ENCODE data around the gene PER3.

Gene PER3

GRCh38 chr1:7783826-7784491 lies at the start of gene PER3:
Gene PER3, plus strand, starts transcription at chr1:7784291. Its CDS starts 587 bp downstream, at chr1:7784878.
- Mint-ChIP-seq H3K27ac (no peak within 1 kb of the TSS), H3K4me3 (peak within 1 kb of the TSS; percentile 78), H3K27me3 (ENCODE audit: low read depth, poor library complexity) (peaks cover 3% of the 10 kb centered on the region), H3K4me1 (no peaks in the 10 kb centered on the region), H3K36me3 (ENCODE audit: low read depth) (peaks cover 58% of the 10 kb centered on the region), H3K9me3 (peaks cover 24% of the 10 kb centered on the region)
- TF ChIP-seq CTCF (IDR thresholded peaks at IDR 0.05), result no peak
- DNase-seq, result peak; percentile 96

GRCh38 chr1:7738044-7738443 lies 46.0 kb upstream of the PER3 start:
- Mint-ChIP-seq H3K9me3 (no peaks in the 10 kb centered on the region), H3K27ac (no peak overlapping the region), H3K36me3 (ENCODE audit: low read depth) (peaks cover 34% of the 10 kb centered on the region), H3K4me3 (no peak overlapping the region), H3K4me1 (no peaks in the 10 kb centered on the region), H3K27me3 (ENCODE audit: low read depth, poor library complexity) (peaks cover 3% of the 10 kb centered on the region)
- DNase-seq, result no peak
- no peak for TF ChIP-seq CTCF (IDR thresholded peaks at IDR 0.05)

GRCh38 chr1:7743346-7743745 lies 40.7 kb upstream of the PER3 start:
- no peaks in the 10 kb centered on the region for H3K27me3 Mint-ChIP-seq (ENCODE audit: low read depth, poor library complexity)
- no peak for TF ChIP-seq CTCF (IDR thresholded peaks at IDR 0.05)
- peaks cover 22% of the 10 kb centered on the region for H3K36me3 Mint-ChIP-seq (ENCODE audit: low read depth)
- H3K27ac Mint-ChIP-seq, result no peak overlapping the region
- H3K9me3 Mint-ChIP-seq, result no peaks in the 10 kb centered on the region
- H3K4me3 Mint-ChIP-seq, result no peak overlapping the region
- no peak for DNase-seq
- H3K4me1 Mint-ChIP-seq, result no peaks in the 10 kb centered on the region

GRCh38 chr1:7744882-7745281 lies 39.2 kb upstream of the PER3 start:
- H3K27me3 Mint-ChIP-seq (ENCODE audit: low read depth, poor library complexity), result no peaks in the 10 kb centered on the region
- H3K4me3 Mint-ChIP-seq, result no peak overlapping the region
- DNase-seq, result no peak
- H3K36me3 Mint-ChIP-seq (ENCODE audit: low read depth), result peaks cover 7% of the 10 kb centered on the region
- H3K4me1 Mint-ChIP-seq, result no peaks in the 10 kb centered on the region
- no peaks in the 10 kb centered on the region for H3K9me3 Mint-ChIP-seq
- TF ChIP-seq CTCF (IDR thresholded peaks at IDR 0.05), result no peak
- H3K27ac Mint-ChIP-seq, result no peak overlapping the region

GRCh38 chr1:7745783-7746182 lies 38.3 kb upstream of the PER3 start:
- Mint-ChIP-seq H3K27ac (no peak overlapping the region), H3K4me1 (no peaks in the 10 kb centered on the region)

More at GRCh38 chr1:7745783-7746182, 38.3 kb upstream of the PER3 start:
- DNase-seq, result no peak
- TF ChIP-seq CTCF (IDR thresholded peaks at IDR 0.05), result no peak
- Mint-ChIP-seq H3K27me3 (ENCODE audit: low read depth, poor library complexity) (no peaks in the 10 kb centered on the region), H3K4me3 (no peak overlapping the region), H3K36me3 (ENCODE audit: low read depth) (peaks cover 4% of the 10 kb centered on the region), H3K9me3 (no peaks in the 10 kb centered on the region)

All from nephron progenitor cell (in vitro differentiated cells).